HepG2 (cell line): Measurements from ENCODE around the gene EXOC3L4. TPM values are rescaled to one million over a fixed set of nuclear protein-coding genes. Genes with fewer than 3 reads are reported as not detected.
A peak's percentile ranks its signal among the peaks of the same experiment; 100 is the strongest.

Experiments used
- BRCA1 ChIP-seq: sonication (generic); formaldehyde crosslinking; IDR thresholded peaks from 2 replicates; pipeline ENCODE4 v1.4.0; 2020; ENCODE audit warnings: missing genetic modification reagents
- ETV6 ChIP-seq: sonication (generic); formaldehyde crosslinking; conservative IDR thresholded peaks from 2 replicates; pipeline ENCODE4 v1.4.0; 2020; ENCODE audit warnings: missing genetic modification reagents
- FOSL2 ChIP-seq: sonication (generic); formaldehyde crosslinking; IDR thresholded peaks from 2 replicates; pipeline ENCODE4 v1.4.0; 2020; ENCODE audit warnings: missing genetic modification reagents
- FOXK2 ChIP-seq: fragments of 450-650 bp; IDR thresholded peaks from 2 replicates; pipeline ENCODE4 v1.6.1; 2016
- IKZF1 ChIP-seq: fragments of 450-650 bp; IDR thresholded peaks from 2 replicates; pipeline ENCODE4 v1.7.1; 2016
- MZF1 ChIP-seq: sonication (generic); formaldehyde crosslinking; IDR thresholded peaks from 2 replicates; pipeline ENCODE4 v1.8.1; 2023; ENCODE audit warnings: mild to moderate bottlenecking, missing genetic modification reagents, borderline replicate concordance
- NFE2 ChIP-seq: sonication (generic); formaldehyde crosslinking; IDR thresholded peaks from 2 replicates; pipeline ENCODE4 v1.4.0; 2020; ENCODE audit warnings: missing genetic modification reagents
- NR3C1 ChIP-seq: sonication (generic); formaldehyde crosslinking; IDR thresholded peaks from 2 replicates; pipeline ENCODE4 v1.4.0; 2020; ENCODE audit warnings: missing genetic modification reagents
- SOX6 ChIP-seq, 2 experiments: fragments of 450-650 bp in 1 of 2; sonication (generic) in 1 of 2; formaldehyde crosslinking in 1 of 2; IDR thresholded peaks; 2 replicates each; pipeline versions ENCODE4 v1.4.0 to v1.6.1; 2017 to 2020; ENCODE audit warnings: antibody characterized with exemption in 1 of 2, mild to moderate bottlenecking in 1 of 2, missing genetic modification reagents in 1 of 2
- ZBTB8A ChIP-seq: sonication (generic); formaldehyde crosslinking; IDR thresholded peaks from 2 replicates; pipeline ENCODE4 v1.4.0; 2020; ENCODE audit warnings: mild to moderate bottlenecking, low read depth, missing genetic modification reagents, borderline replicate concordance
- ZNF235 ChIP-seq: sonication (generic); formaldehyde crosslinking; IDR thresholded peaks from 2 replicates; pipeline ENCODE4 v1.8.1; 2023; ENCODE audit warnings: mild to moderate bottlenecking, missing genetic modification reagents, borderline replicate concordance
- ZNF24 ChIP-seq: fragments of 450-650 bp; IDR thresholded peaks from 2 replicates; pipeline ENCODE4 v1.6.1; 2017; ENCODE audit warnings: antibody characterized with exemption, mild to moderate bottlenecking
- ZNF570 ChIP-seq: sonication (generic); formaldehyde crosslinking; IDR thresholded peaks from 2 replicates; pipeline ENCODE4 v1.4.0; 2020; ENCODE audit warnings: mild to moderate bottlenecking, missing genetic modification reagents, borderline replicate concordance
- ZNF746 ChIP-seq: sonication (generic); formaldehyde crosslinking; IDR thresholded peaks from 2 replicates; pipeline ENCODE4 v1.8.0; 2022; ENCODE audit warnings: mild to moderate bottlenecking, missing genetic modification reagents
- ZNF781 ChIP-seq: sonication (generic); formaldehyde crosslinking; IDR thresholded peaks from 2 replicates; pipeline ENCODE4 v1.5.1; 2020; ENCODE audit warnings: borderline replicate concordance, mild to moderate bottlenecking, missing genetic modification reagents; ENCODE audit errors: not compliant biosample characterization
- polyA plus RNA-seq, 8 experiments: library from polyadenylated mRNA; depleted of rRNA in 3 of 8; stranded (reverse) in 7 of 8; unstranded in 1 of 8; fragments of >200 nt; fragmentation: Illumina TruSeq in 4 of 8; extraction: Trizol in 4 of 8; gene quantifications; 2 replicates each; pipeline versions ENCODE4 v1.2.1 to v1.2.3, GENCODE V29; 2011 to 2016; ENCODE audit warnings: low read depth in 4 of 8, missing spikeins in 1 of 8, mixed read lengths in 1 of 8; ENCODE audit not compliant: insufficient read depth in 1 of 8
- total RNA-seq, 5 experiments: library from RNA; depleted of rRNA; stranded (reverse); fragments of >200 nt; fragmentation: Illumina TruSeq; extraction: Trizol; gene quantifications; 2 replicates each; pipeline ENCODE4 v1.2.3, GENCODE V29; 2016; ENCODE audit warnings: low read depth in 1 of 5
- TF ChIP-seq, protein P1 (sequence below): sonication (generic); IDR thresholded peaks from 2 replicates; pipeline ENCODE4 v1.6.1; 2016; ENCODE audit warnings: low read depth, borderline replicate concordance
- TF ChIP-seq, protein P2 (sequence below): sonication (generic); formaldehyde crosslinking; IDR thresholded peaks from 2 replicates; pipeline ENCODE4 v1.8.1; 2023; ENCODE audit warnings: missing genetic modification reagents, mild to moderate bottlenecking, borderline replicate concordance
- TF ChIP-seq, protein P3 (sequence below): sonication (generic); formaldehyde crosslinking; IDR thresholded peaks from 2 replicates; pipeline ENCODE4 v1.5.0; 2020; ENCODE audit warnings: missing genetic modification reagents, mild to moderate bottlenecking, borderline replicate concordance
- TF ChIP-seq, protein P4 (sequence below): sonication (generic); formaldehyde crosslinking; IDR thresholded peaks from 2 replicates; pipeline ENCODE4 v1.4.0; 2020; ENCODE audit warnings: missing genetic modification reagents, low read depth, mild to moderate bottlenecking, borderline replicate concordance
- TF ChIP-seq, protein P5 (sequence below): sonication (generic); formaldehyde crosslinking; IDR thresholded peaks from 2 replicates; pipeline ENCODE4 v1.4.0; 2020; ENCODE audit warnings: mild to moderate bottlenecking, missing genetic modification reagents
- TF ChIP-seq, protein P6 (sequence below): IDR thresholded peaks from 2 replicates; pipeline ENCODE4 v1.6.1; 2012; ENCODE audit warnings: low read depth, low read length, improper control_type of control experiment

The EXOC3L4 gene
- total and polyA plus RNA-seq, 2 of the 13 experiments (the other 11 are each of a cell fraction or from before 2014, with no cell fraction given), result 11.8 to 27.0 TPM

DNA sequence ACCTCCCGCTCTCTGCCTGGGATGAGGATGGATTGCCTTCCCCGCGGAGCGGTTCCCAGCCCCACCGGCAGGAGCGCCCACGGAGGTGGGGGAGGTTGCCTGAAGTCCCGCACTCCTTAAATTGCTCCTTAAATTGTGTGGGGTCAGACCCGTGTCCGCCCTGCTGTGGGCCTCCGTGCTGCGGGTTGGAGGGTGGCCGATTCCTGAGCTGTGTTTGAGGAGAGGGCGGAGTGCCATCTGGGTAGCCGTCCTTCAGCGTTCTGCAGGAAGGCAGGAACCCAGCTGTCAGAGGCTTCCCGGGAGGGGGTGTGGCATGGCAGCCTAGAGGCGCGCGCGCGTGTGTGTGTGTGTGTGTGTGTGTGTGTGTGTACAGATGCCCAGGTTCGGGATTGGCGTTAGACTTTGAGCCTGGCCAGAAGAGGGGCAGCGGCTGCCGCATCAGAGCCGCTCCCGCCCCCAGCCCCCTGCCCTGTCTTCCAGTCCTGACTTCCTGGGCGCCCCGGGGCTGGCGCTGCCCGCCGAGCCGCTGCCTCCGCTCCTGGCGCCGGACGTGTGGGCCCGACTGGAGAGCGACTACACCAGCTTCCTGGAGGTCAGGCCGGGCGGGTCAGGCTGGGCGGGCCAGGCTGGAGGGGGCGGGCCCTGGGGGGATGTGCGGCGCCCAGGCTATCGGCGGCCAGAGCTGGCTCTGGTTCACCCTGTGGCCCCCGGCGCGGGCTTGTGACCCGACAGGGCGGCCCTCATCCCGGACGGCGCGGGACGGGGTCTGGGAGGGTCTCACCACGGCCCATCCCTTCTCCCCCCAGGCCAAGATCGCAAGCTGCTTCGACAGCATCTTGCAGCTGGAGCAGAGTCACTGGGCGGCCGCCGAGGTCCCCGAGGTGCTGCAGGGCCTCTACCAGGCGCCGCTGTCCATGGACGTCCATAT, 9.2 kb downstream of the EXOC3L4 start (continued):
- TF ChIP-seq ZNF781 (CRISPR knock-in tag) (peak; percentile 60), IKZF1 (no peak), ZNF746 (CRISPR knock-in tag) (peak; percentile 54; the same call in 1 of the 2 replicates), ZNF570 (no peak), BRCA1 (no peak), ZNF235 (CRISPR knock-in tag) (no peak), FOSL2 (CRISPR knock-in tag) (no peak), ETV6 (no peak), SOX6 (IDR thresholded peaks at IDR 0.05) (no peak), SOX6 (CRISPR knock-in tag; IDR thresholded peaks at IDR 0.05) (peak; percentile 77), NFE2 (no peak), ZBTB8A (CRISPR knock-in tag) (no peak), FOXK2 (peak; percentile 52; the same call in 1 of the 2 replicates), NR3C1 (CRISPR knock-in tag) (no peak), ZNF24 (no peak), MZF1 (no peak)
- TF ChIP-seq, protein P1, sequence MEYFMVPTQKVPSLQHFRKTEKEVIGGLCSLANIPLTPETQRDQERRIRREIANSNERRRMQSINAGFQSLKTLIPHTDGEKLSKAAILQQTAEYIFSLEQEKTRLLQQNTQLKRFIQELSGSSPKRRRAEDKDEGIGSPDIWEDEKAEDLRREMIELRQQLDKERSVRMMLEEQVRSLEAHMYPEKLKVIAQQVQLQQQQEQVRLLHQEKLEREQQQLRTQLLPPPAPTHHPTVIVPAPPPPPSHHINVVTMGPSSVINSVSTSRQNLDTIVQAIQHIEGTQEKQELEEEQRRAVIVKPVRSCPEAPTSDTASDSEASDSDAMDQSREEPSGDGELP, result peak; percentile 93
- TF ChIP-seq, protein P2, sequence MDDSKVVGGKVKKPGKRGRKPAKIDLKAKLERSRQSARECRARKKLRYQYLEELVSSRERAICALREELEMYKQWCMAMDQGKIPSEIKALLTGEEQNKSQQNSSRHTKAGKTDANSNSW (CRISPR knock-in tag), result no peak
- TF ChIP-seq, protein P3, sequence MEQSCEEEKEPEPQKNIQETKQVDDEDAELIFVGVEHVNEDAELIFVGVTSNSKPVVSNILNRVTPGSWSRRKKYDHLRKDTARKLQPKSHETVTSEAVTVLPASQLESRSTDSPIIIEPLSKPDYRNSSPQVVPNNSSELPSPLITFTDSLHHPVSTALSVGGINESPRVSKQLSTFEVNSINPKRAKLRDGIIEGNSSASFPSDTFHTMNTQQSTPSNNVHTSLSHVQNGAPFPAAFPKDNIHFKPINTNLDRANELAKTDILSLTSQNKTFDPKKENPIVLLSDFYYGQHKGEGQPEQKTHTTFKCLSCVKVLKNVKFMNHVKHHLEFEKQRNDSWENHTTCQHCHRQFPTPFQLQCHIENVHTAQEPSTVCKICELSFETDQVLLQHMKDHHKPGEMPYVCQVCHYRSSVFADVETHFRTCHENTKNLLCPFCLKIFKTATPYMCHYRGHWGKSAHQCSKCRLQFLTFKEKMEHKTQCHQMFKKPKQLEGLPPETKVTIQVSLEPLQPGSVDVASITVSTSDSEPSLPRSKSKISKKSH (CRISPR knock-in tag), result no peak
- TF ChIP-seq, protein P4, sequence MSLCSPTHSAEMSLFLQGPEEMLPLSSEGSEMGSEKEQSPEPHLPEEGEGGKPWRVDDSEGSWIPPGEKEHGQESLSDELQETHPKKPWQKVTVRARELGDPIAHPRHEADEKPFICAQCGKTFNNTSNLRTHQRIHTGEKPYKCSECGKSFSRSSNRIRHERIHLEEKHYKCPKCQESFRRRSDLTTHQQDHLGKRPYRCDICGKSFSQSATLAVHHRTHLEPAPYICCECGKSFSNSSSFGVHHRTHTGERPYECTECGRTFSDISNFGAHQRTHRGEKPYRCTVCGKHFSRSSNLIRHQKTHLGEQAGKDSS (CRISPR knock-in tag), result peak; percentile 58; the same call in 1 of the 2 replicates
- TF ChIP-seq, protein P5, sequence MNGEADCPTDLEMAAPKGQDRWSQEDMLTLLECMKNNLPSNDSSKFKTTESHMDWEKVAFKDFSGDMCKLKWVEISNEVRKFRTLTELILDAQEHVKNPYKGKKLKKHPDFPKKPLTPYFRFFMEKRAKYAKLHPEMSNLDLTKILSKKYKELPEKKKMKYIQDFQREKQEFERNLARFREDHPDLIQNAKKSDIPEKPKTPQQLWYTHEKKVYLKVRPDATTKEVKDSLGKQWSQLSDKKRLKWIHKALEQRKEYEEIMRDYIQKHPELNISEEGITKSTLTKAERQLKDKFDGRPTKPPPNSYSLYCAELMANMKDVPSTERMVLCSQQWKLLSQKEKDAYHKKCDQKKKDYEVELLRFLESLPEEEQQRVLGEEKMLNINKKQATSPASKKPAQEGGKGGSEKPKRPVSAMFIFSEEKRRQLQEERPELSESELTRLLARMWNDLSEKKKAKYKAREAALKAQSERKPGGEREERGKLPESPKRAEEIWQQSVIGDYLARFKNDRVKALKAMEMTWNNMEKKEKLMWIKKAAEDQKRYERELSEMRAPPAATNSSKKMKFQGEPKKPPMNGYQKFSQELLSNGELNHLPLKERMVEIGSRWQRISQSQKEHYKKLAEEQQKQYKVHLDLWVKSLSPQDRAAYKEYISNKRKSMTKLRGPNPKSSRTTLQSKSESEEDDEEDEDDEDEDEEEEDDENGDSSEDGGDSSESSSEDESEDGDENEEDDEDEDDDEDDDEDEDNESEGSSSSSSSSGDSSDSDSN, result peak; percentile 99
- TF ChIP-seq, protein P6, sequence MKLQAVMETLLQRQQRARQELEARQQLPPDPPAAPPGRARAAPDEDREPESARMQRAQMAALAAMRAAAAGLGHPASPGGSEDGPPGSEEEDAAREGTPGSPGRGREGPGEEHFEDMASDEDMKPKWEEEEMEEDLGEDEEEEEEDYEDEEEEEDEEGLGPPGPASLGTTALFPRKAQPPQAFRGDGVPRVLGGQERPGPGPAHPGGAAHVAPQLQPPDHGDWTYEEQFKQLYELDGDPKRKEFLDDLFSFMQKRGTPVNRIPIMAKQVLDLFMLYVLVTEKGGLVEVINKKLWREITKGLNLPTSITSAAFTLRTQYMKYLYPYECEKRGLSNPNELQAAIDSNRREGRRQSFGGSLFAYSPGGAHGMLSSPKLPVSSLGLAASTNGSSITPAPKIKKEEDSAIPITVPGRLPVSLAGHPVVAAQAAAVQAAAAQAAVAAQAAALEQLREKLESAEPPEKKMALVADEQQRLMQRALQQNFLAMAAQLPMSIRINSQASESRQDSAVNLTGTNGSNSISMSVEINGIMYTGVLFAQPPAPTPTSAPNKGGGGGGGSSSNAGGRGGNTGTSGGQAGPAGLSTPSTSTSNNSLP, result no peak
